Right renal cortex interstitium (tissue), 3 donors: Measurements from ENCODE around the gene CEBPB. TPM values are rescaled to one million over a fixed set of nuclear protein-coding genes. Genes with fewer than 3 reads are reported as not detected.

Experiments
- DNase-seq, 3 donors: peaks; one replicate each; pipeline ENCODE4 v3.0.0-alpha.2; 2013; ENCODE audit warnings: low read depth in 3 of 3, low spot score in 2 of 3
- polyA plus RNA-seq, 3 donors: library from polyadenylated mRNA; unstranded; fragments of 120-200 nt; gene quantifications; one replicate each; pipeline ENCODE4 v1.2.1, GENCODE V29; 2013; ENCODE audit not compliant: insufficient read length in 3 of 3

The CEBPB gene
- polyA plus RNA-seq, 3 donors = 3.1 to 3.8 (median 3.2) TPM

GRCh38 chr20:50224052-50224451 lies 33.4 kb downstream of the CEBPB start:
- no peak for DNase-seq

- peak in 1 of 3 donors; percentile 39 for DNase-seq
Observed at GRCh38 chr20:50224531-50225255, 34.1 kb downstream of the CEBPB start.

DNA sequence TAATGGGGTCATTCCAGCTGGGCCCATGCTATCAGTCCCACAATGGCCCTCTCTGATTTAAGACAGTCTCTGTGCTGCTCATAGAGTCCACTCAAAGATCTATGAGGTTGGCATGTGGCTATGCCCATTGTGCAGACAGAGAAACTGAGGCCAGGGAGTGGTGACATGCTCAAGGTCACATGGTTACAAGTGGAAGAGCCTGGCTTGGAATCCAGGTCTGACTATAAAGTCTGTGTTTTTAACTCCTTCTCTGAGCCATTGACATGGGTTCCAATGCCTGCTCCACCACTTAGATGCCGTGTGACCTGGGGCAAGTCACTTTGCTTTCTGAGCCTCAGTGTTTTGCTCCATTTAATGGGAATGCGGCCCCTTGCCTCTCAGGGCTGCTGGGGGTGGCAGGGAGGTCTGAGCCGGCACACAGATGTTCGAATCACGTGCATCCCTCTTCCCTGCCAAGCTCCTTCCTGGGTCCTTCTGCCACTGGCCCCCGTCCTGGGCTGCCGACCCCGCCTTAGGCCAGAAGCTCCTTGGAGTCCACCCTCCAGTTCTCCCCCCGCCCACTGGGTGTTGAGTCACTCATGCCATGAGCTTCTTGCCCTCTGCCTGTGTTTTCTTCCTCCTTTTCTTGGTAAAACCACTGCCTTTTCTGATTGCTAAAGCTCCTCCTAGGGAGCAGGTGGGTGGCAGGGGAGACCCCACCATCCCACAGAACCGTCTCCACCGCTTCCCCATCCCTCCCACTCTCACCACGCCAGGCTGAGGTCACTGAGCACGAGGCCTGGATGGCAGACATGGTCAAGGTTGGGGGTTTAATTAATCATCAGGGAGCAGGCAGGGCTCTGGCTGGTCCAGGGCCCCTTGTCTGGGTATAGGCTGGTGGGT lies 35.7 kb downstream of the CEBPB start:
- no peak for DNase-seq

DNA sequence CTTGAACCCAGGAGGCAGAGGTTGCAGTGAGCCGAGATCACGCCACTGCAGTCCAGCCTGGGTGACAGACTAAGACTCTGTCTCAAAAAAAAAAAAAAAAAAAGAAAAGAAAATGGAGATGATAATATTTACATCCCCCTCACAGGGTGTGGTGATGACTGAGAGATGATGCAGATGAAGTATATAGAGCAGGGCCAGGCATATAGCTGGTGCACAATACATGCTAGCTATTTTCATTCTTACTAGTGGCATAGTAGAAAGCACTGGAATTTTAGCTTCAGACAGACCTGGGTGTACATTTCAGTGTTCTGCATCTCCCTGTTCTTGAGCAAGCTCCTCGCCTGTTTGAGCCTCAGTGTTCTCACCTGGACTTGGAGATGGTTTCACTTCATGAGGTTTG lies 36.9 kb downstream of the CEBPB start:
- no peak for DNase-seq

GRCh38 chr20:50229156-50229607 lies 38.6 kb downstream of the CEBPB start:
- DNase-seq = no peak

DNA sequence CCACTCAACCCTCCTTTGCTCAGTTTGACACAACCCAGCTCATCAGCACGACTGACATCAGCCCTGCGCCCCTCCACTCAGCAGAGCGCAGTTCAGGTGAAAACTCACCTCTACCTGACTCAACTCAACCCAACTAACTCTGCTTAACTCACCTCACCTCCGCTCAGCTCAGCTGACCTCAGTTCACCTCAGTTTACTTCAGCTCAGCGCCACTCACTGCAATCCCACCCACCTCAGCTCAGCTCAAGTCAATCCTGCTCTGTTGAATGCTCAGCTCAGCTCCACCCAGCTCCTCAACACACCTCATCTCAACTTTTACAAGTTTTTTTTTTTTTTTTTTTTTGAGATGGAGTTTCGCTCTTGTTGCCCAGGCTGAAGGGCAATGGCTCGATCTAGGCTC lies 39.6 kb downstream of the CEBPB start:
- no peak for DNase-seq

DNA sequence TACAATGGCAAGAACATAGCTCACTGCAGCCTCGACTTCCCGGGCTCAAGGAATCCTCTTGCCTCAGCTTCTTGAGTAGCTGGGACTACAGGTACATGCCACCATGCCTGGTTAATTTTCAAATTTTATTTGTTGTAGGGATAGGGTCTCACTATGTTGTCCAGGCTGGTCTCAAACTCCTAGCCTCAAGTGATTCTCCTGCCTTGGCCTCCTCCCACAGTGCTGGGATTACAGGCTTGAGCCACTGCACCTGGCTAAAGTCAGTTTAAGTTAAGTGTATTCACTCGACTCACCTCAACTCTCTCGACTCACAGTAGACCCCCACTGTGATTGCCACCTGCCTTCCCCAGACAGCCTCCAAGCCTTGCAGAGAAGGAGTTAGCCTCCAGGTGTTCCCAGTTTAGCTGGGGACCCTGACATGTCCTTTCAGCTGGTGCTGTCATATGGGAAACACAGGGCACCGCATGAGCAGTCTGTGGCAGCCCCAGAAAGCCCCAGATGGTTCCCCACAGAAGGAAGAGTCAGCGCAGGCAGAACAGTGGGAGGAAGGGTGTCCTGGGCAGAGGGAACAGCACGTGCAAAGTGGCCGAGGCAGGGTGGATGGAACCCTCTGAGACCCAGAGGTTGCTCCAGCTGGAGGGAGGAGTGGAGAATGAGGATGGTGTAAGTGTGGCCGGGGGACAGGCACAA lies 40.4 kb downstream of the CEBPB start:
- no peak for DNase-seq

DNA sequence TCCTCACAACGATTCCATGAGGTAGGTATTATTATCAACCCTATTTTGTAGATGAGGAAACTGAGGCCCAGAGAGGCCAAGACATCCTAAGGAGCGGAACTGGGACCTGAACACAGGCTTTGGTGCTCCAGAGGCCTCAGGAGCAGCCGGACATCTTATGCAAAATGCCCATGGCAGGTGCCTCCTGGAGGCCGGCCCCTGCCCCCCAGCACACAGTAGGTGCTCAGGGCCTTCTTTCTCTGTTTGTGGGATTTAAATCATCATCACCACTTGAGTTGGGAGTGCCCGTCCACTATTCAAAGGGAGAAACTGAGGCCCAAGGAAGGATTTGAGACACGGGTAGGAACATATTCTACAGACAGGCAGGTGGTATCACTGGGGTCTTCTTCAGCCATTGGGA lies 41.2 kb downstream of the CEBPB start:
- DNase-seq = no peak

DNA sequence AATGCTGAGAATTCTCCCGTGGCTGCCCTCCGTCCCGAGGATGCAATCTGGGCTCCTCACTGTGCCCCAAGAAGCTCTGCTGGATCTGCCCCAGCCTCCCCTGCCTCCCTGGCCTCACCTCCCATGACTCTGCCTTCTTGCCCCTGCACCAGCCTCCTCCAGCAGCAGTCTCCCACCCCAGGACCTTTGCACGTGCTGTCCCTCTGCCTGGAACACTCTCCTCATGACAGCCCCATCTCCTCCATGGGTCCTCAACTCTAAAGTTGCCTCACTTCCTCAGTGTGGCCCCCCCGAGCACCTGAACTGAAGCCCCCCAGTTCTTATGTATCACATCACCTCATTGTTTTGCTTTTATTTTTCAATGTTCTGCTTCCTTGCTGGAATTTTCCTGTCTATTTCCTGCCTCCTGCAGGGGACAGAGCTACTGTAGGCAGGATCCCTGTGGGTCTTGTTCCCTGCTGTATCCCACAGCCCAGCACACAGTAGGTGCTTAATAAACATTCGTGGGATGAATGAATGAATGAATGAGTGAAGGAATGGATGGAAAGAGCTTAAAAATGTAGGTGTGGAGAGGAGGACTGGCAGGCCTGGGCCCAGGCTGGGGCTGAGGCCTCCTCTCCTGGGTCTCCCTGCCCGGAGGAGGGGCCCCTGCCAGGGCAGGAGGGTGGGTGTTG lies 42.2 kb downstream of the CEBPB start:
- no peak for DNase-seq

- no peak for DNase-seq
Observed at GRCh38 chr20:50233325-50234212, 42.9 kb downstream of the CEBPB start.

DNA sequence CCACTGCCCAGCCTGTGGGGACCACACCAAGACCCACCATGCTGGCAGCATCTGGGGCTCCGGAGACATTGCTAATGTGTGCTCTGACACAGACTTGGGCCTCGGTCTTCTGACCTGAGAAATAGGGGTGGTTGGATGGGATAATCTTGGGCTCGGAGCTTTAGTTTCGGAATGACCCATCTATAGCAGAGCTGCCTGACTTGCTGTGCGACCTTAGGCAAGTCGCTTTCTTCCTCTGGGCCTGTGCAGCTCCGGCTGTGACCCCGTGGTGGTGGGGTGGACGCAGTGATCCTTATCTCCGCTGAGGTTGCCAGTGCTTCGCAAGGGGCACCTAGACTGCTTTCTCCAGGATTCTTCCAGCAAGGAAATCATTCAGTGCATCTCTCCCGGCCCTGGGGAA lies 43.7 kb downstream of the CEBPB start:
- no peak for DNase-seq

- DNase-seq = no peak
Observed at GRCh38 chr20:50237349-50237748, 46.7 kb downstream of the CEBPB start.

- no peak for DNase-seq
Observed at GRCh38 chr20:50238081-50238800, 47.6 kb downstream of the CEBPB start.

- DNase-seq = no peak
Observed at GRCh38 chr20:50240092-50240491, 49.5 kb downstream of the CEBPB start.

DNA sequence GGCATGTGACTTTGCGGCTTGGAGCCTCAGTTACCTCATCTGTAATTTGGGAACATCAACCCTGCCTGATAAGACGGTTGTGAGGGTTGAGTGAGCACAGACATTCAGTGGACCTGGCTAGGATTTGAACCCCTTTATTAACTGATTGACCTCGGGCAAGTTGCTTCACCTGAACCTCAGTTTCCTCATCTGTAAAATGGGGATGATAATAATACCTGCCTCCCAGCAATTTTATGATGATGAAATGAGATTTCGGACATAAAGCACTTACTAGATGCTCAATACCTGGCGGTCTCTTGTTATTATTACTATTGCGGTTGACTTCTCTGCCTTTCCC lies 51.5 kb downstream of the CEBPB start:
- no peak for DNase-seq
